GM20000 (cell line): ENCODE measurements around the gene RBPJL.

Experiments used
- DNase-seq: peaks from one replicate; pipeline ENCODE4 v3.0.0; 2012; ENCODE audit warnings: low spot score
- CTCF ChIP-seq: IDR thresholded peaks from 2 replicates; pipeline ENCODE4 v1.5.1; 2012; ENCODE audit warnings: mild to moderate bottlenecking, control low read depth; ENCODE audit errors: extremely low read depth, missing control alignments

Gene RBPJL

GRCh38 chr20:45306431-45306982 is at the start of gene RBPJL:
RBPJL (plus strand) TSS chr20:45306840; CDS start chr20:45306923, 83 bp downstream.
- peak; percentile 78 for TF ChIP-seq CTCF

GRCh38 chr20:45257161-45257560 is 49.5 kb upstream of the RBPJL start:
- no peak for DNase-seq
- no peak for TF ChIP-seq CTCF

More at GRCh38 chr20:45306431-45306982, at the start of gene RBPJL:
- peak; percentile 70 for DNase-seq

- no peak for DNase-seq
- no peak for TF ChIP-seq CTCF
These were observed 48.9 kb upstream of the RBPJL start for GRCh38 chr20:45257711-45258110.

- no peak for TF ChIP-seq CTCF
- no peak for DNase-seq
These were observed 48.4 kb upstream of the RBPJL start for GRCh38 chr20:45258259-45258658.

- no peak for DNase-seq
- no peak for TF ChIP-seq CTCF
These were observed 48.0 kb upstream of the RBPJL start for GRCh38 chr20:45258664-45259063.

- DNase-seq: no peak
- no peak for TF ChIP-seq CTCF
These were observed 42.9 kb upstream of the RBPJL start for GRCh38 chr20:45263556-45264266.

GRCh38 chr20:45266977-45267376 is 39.7 kb upstream of the RBPJL start:
- no peak for TF ChIP-seq CTCF
- no peak for DNase-seq
